ENCODE results near the gene COL9A3.

COL9A3 gene

GRCh38 chr20:62885046-62885895 lies 68.4 kb downstream of the COL9A3 start:
- DNase-seq (ENCODE audit: low read depth) = no peak
- H3K4me3 ChIP-seq (ENCODE audit: low read depth, low read length) = no peak overlapping the region

- no peak for DNase-seq (ENCODE audit: low read depth)
- H3K4me3 ChIP-seq (ENCODE audit: low read depth, low read length) = no peak overlapping the region
Measured at GRCh38 chr20:62885896-62886708, 69.3 kb downstream of the COL9A3 start.

DNA sequence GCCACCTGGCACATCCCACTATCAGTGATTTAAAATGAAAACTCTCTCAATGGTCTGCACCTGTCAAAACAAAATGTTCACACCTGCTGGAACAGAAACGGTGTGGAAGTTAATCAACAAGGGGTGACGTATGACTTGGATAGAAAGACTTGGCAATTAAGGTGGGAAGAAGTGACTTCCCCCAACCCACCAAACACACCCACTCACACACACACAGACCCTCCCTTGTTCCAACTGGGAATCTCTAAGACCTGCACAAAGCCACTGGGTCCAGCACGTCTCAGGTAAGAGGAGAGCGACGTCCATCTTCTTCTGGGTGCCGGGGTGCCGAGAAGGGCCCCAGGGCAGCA lies 69.8 kb downstream of the COL9A3 start:
- H3K4me3 ChIP-seq (ENCODE audit: low read depth, low read length) = no peak overlapping the region
- no peak for DNase-seq (ENCODE audit: low read depth)

DNA sequence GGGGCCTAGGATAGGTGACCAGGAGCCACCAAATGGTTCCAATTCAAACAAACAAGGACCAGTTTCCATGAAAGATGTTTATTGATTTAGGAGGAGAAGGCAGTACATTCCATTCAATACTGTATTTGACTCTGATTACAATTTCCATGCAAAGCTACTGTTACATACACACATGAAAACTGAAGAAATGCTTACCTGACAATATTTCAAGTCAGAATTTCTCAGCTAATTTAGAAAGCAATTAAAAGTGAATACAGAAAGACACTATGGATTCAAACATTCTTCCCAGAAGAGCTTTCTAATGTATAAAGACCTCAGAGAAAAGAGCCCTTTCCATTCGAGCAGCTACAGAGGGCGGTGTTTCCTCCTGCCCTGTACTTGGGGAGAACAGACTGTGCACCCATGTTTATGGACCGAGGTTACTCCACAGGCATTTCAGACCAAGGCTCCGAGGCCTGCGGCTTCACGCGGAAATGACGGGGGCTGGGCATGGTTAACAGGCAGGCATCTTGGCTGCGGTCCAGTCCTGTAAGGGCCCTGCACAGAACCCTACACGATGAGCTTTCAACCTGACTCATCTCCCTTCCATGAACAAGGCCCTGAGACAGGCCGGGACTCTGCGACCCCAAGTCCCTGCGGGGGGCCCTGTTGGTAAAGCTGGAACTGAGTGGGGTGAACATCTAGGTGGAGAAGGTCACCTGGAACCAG lies 70.5 kb downstream of the COL9A3 start:
- no peak overlapping the region for H3K4me3 ChIP-seq (ENCODE audit: low read depth, low read length)
- DNase-seq (ENCODE audit: low read depth) = peak; percentile 84

DNA sequence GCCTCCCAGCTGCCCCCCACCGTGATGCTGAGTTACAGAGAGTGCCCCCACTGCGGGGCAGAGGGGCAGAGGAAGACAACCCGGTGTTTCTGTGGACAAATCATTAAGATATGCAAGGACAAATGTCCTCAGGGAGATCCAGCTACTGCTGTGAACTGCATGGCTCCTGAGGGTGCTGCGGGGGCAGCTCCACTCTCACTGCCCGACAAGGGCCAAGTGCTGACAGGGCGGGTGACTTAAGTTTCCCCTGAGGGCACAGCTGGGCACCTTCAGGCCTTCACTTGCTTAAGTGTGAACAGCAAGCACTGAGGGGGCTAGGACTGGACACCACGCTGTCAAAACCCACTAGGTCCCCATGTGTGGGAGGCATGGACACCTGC lies 71.0 kb downstream of the COL9A3 start:
- DNase-seq (ENCODE audit: low read depth) = no peak
- H3K4me3 ChIP-seq (ENCODE audit: low read depth, low read length) = no peak overlapping the region

DNA sequence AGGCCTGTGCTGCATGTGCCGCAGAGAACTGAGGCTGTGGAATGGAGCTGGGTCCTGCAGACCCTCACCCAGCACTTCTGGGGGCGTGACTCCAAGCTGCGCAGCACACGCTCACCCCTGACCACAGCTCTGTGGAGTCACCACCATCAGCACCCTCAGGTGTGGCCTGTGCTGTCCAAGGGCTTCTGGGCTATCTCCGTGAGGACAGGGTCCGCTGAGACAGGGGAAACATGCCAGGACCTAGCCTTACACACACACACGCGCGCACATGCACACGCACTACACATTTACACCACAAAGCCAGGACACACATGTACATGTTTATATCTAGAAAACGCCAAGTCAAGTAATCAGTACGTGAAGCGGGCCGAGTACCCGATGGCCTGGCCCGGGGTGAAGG lies 71.6 kb downstream of the COL9A3 start:
- DNase-seq (ENCODE audit: low read depth) = no peak
- H3K4me3 ChIP-seq (ENCODE audit: low read depth, low read length) = no peak overlapping the region

GRCh38 chr20:62888910-62889309 lies 72.1 kb downstream of the COL9A3 start:
- no peak overlapping the region for H3K4me3 ChIP-seq (ENCODE audit: low read depth, low read length)
- no peak for DNase-seq (ENCODE audit: low read depth)

- no peak for DNase-seq (ENCODE audit: low read depth)
- H3K4me3 ChIP-seq (ENCODE audit: low read depth, low read length) = no peak overlapping the region
Measured at GRCh38 chr20:62889411-62889810, 72.6 kb downstream of the COL9A3 start.

DNA sequence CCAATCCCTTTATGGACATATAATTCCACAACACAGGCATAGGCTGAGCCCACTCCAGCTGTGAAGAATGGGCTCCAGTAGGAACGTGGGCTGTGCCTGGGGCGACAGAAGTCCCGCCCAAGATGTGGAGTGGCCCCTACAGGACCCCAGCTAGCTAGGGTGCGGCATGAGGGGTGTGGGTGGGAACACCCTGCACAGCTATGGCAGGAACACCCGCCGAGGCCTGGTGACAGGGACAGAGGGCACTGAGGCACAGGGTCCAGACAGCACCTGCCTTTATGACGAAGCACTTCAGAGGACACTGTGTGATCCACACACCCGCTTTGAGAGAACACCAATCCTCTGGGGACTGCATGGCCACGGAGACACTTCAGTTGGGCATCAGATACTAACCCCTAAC lies 73.0 kb downstream of the COL9A3 start:
- no peak overlapping the region for H3K4me3 ChIP-seq (ENCODE audit: low read depth, low read length)

GRCh38 chr20:62890444-62890843 lies 73.6 kb downstream of the COL9A3 start:
- no peak overlapping the region for H3K4me3 ChIP-seq (ENCODE audit: low read depth, low read length)

More for the DNA sequence above, 73.0 kb downstream of the COL9A3 start:
- DNase-seq (ENCODE audit: low read depth) = no peak

More at GRCh38 chr20:62890444-62890843, 73.6 kb downstream of the COL9A3 start:
- no peak for DNase-seq (ENCODE audit: low read depth)
